ENCODE results near the gene MYLK4.

The MYLK4 gene

DNA sequence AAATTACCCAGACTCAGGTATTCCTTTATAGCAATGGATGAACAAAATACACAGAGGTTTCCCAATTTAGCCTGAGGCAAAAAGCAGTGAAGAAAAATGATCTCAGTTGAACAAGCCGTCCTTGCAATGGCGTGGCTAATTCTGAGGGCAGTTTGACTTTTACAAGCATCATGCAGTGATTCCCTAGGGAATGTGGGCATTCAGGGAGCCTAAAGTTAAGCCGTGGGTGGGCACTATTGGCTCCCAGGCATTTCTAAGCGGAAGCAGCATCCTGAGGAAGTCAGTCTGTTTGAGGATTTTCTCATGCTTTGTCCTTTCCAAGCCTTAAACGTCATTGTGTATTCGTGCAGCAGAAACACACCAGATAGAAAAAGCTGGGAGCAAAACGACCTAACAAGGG is 133.9 kb downstream of the MYLK4 start:
- Histone ChIP-seq H3K4me2 (ENCODE audit: low read length) (no peak overlapping the region), H3K14ac (ENCODE audit: low read length) (no peak overlapping the region), H3K4me3 (ENCODE audit: low read depth, low read length) (no peak overlapping the region), H3K27ac (ENCODE audit: low read depth, low read length) (no peak overlapping the region), H3K27me3 (ENCODE audit: insufficient read depth, low read length) (no peaks in the 10 kb centered on the region), H3K79me1 (ENCODE audit: low read length) (no peaks in the 10 kb centered on the region), H3K18ac (ENCODE audit: low read length) (no peak overlapping the region), H2BK5ac (ENCODE audit: low read depth, low read length, poor library complexity) (no peak overlapping the region), H3K23ac (ENCODE audit: low read length) (no peak overlapping the region), H3K4ac (ENCODE audit: low read depth, low read length) (no peak overlapping the region), H2AFZ (ENCODE audit: insufficient read depth, low read length, poor library complexity) (no peak overlapping the region), H4K8ac (ENCODE audit: low read depth, low read length) (no peak overlapping the region), H3K79me2 (ENCODE audit: control insufficient read depth, insufficient read depth, low read length, poor library complexity) (no peaks in the 10 kb centered on the region), H2BK120ac (ENCODE audit: insufficient read depth, low read length, poor library complexity) (no peak overlapping the region), H3K9me3 (ENCODE audit: insufficient read depth, low read depth, low read length) (no peaks in the 10 kb centered on the region), H4K91ac (ENCODE audit: low read depth, low read length) (no peak overlapping the region), H2AK5ac (ENCODE audit: low read length) (no peak overlapping the region), H3K4me1 (ENCODE audit: control insufficient read depth in 1 of 2, insufficient read depth in 2 of 2, low read length in 2 of 2) (no peaks in the 10 kb centered on the region), H3K9ac (ENCODE audit: low read length) (no peak overlapping the region), H4K12ac (ENCODE audit: low read depth, low read length) (no peak overlapping the region), H2BK12ac (ENCODE audit: low read length) (no peak overlapping the region), H3K36me3 (ENCODE audit: control insufficient read depth in 1 of 2, insufficient read depth in 2 of 2, low read length in 2 of 2) (no peaks in the 10 kb centered on the region)
- peak in 1 of 2 donors; percentile 69 for DNase-seq
- WGBS (ENCODE audit: extremely low coverage, insufficient coverage, insufficient read length), result no CpG with 5 or more reads among the region's 7 CpGs

DNA sequence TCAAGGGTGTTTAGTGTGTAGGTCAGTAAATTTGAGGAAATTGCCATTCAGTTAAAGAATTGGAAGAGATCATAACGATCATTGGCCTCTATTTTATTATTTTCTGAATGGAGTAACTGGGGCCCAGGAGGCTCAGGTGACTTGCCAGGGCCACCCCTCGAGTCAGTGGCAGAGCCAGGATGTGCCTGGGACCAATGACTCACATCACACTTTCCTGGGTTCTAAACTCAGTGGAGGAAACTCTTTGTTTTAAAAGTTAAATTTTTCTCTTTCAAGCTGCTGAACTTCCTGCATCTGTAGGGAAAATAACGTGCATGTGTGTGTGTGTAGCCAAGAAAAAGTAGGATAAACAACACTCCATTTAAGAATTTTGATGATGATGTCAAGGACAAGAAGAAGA is 135.5 kb downstream of the MYLK4 start:
- Histone ChIP-seq H3K79me1 (ENCODE audit: low read length) (no peaks in the 10 kb centered on the region), H2AFZ (ENCODE audit: insufficient read depth, low read length, poor library complexity) (no peak overlapping the region), H3K9me3 (ENCODE audit: insufficient read depth, low read depth, low read length) (no peaks in the 10 kb centered on the region), H2AK5ac (ENCODE audit: low read length) (no peak overlapping the region), H2BK120ac (ENCODE audit: insufficient read depth, low read length, poor library complexity) (no peak overlapping the region), H3K4ac (ENCODE audit: low read depth, low read length) (no peak overlapping the region), H3K27ac (ENCODE audit: low read depth, low read length) (no peak overlapping the region), H3K14ac (ENCODE audit: low read length) (no peak overlapping the region), H2BK12ac (ENCODE audit: low read length) (no peak overlapping the region), H3K4me1 (ENCODE audit: control insufficient read depth in 1 of 2, insufficient read depth in 2 of 2, low read length in 2 of 2) (no peaks in the 10 kb centered on the region), H4K91ac (ENCODE audit: low read depth, low read length) (no peak overlapping the region), H3K36me3 (ENCODE audit: control insufficient read depth in 1 of 2, insufficient read depth in 2 of 2, low read length in 2 of 2) (no peaks in the 10 kb centered on the region), H3K4me3 (ENCODE audit: low read depth, low read length) (no peak overlapping the region), H3K9ac (ENCODE audit: low read length) (no peak overlapping the region), H4K8ac (ENCODE audit: low read depth, low read length) (no peak overlapping the region), H3K27me3 (ENCODE audit: insufficient read depth, low read length) (no peaks in the 10 kb centered on the region), H3K18ac (ENCODE audit: low read length) (no peak overlapping the region), H3K4me2 (ENCODE audit: low read length) (no peak overlapping the region), H4K12ac (ENCODE audit: low read depth, low read length) (no peak overlapping the region), H3K23ac (ENCODE audit: low read length) (no peak overlapping the region), H3K79me2 (ENCODE audit: control insufficient read depth, insufficient read depth, low read length, poor library complexity) (no peaks in the 10 kb centered on the region), H2BK5ac (ENCODE audit: low read depth, low read length, poor library complexity) (no peak overlapping the region)
- DNase-seq, result no peak
- no CpG with 5 or more reads among the region's 3 CpGs for WGBS (ENCODE audit: extremely low coverage, insufficient coverage, insufficient read length)

DNA sequence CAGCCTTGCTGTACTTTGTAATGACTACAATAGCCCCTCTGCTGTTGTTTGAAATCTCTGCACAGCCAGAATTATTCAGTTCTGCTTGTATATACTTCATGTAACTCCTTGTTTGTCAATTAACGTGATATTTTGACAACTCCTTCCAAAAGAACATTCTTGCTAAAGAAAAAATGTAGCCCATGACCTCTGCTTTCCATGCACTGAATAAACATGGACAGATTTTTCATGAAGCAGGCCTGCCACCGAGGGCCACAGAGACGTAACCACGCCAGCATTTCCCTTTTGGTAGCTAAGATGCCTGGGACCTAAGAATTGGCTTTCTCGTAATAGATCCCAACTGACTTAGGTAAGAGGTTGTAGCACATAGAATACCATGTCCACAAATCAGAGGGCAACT is 135.9 kb downstream of the MYLK4 start:
- Histone ChIP-seq H3K4ac (ENCODE audit: low read depth, low read length) (no peak overlapping the region), H3K23ac (ENCODE audit: low read length) (no peak overlapping the region), H3K27ac (ENCODE audit: low read depth, low read length) (no peak overlapping the region), H2BK12ac (ENCODE audit: low read length) (no peak overlapping the region), H4K12ac (ENCODE audit: low read depth, low read length) (no peak overlapping the region), H3K79me2 (ENCODE audit: control insufficient read depth, insufficient read depth, low read length, poor library complexity) (no peaks in the 10 kb centered on the region), H3K9ac (ENCODE audit: low read length) (no peak overlapping the region), H3K4me3 (ENCODE audit: low read depth, low read length) (no peak overlapping the region), H3K9me3 (ENCODE audit: insufficient read depth, low read depth, low read length) (no peaks in the 10 kb centered on the region), H3K79me1 (ENCODE audit: low read length) (no peaks in the 10 kb centered on the region), H2AFZ (ENCODE audit: insufficient read depth, low read length, poor library complexity) (no peak overlapping the region), H3K4me1 (ENCODE audit: control insufficient read depth in 1 of 2, insufficient read depth in 2 of 2, low read length in 2 of 2) (no peaks in the 10 kb centered on the region), H4K8ac (ENCODE audit: low read depth, low read length) (no peak overlapping the region), H2AK5ac (ENCODE audit: low read length) (no peak overlapping the region), H3K27me3 (ENCODE audit: insufficient read depth, low read length) (no peaks in the 10 kb centered on the region), H3K4me2 (ENCODE audit: low read length) (no peak overlapping the region), H3K18ac (ENCODE audit: low read length) (no peak overlapping the region), H2BK120ac (ENCODE audit: insufficient read depth, low read length, poor library complexity) (no peak overlapping the region), H2BK5ac (ENCODE audit: low read depth, low read length, poor library complexity) (no peak overlapping the region), H3K14ac (ENCODE audit: low read length) (no peak overlapping the region), H3K36me3 (ENCODE audit: control insufficient read depth in 1 of 2, insufficient read depth in 2 of 2, low read length in 2 of 2) (no peaks in the 10 kb centered on the region), H4K91ac (ENCODE audit: low read depth, low read length) (no peak overlapping the region)
- WGBS (ENCODE audit: extremely low coverage, insufficient coverage, insufficient read length), result no CpG with 5 or more reads among the region's 5 CpGs
- DNase-seq, result no peak

DNA sequence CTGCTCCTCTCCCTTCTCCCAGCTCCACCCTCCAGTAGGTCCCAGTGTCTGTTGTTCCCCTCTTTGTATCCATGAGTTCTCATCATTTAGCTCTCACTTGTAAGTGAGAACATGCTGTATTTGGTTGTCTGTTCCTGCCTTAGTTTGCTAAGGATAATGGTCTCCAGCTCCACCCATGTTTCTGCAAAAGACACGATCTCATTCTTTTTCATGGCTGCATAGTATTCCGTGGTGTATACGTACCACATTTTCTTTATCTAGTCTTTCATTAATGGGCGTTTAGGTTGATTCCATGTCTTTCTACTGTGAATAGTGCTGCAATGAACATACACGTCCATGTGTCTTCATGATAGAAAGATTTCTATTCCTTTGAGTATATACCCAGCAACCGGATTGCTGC is 136.6 kb downstream of the MYLK4 start:
- Histone ChIP-seq H3K14ac (ENCODE audit: low read length) (no peak overlapping the region), H3K18ac (ENCODE audit: low read length) (no peak overlapping the region), H3K9ac (ENCODE audit: low read length) (no peak overlapping the region), H2BK12ac (ENCODE audit: low read length) (no peak overlapping the region), H4K91ac (ENCODE audit: low read depth, low read length) (no peak overlapping the region), H2AK5ac (ENCODE audit: low read length) (no peak overlapping the region), H3K4ac (ENCODE audit: low read depth, low read length) (no peak overlapping the region), H3K36me3 (ENCODE audit: control insufficient read depth in 1 of 2, insufficient read depth in 2 of 2, low read length in 2 of 2) (no peaks in the 10 kb centered on the region), H3K27ac (ENCODE audit: low read depth, low read length) (no peak overlapping the region), H3K23ac (ENCODE audit: low read length) (no peak overlapping the region), H3K9me3 (ENCODE audit: insufficient read depth, low read depth, low read length) (no peaks in the 10 kb centered on the region), H3K4me1 (ENCODE audit: control insufficient read depth in 1 of 2, insufficient read depth in 2 of 2, low read length in 2 of 2) (no peaks in the 10 kb centered on the region), H3K79me2 (ENCODE audit: control insufficient read depth, insufficient read depth, low read length, poor library complexity) (no peaks in the 10 kb centered on the region), H3K4me2 (ENCODE audit: low read length) (no peak overlapping the region), H2BK5ac (ENCODE audit: low read depth, low read length, poor library complexity) (no peak overlapping the region), H2BK120ac (ENCODE audit: insufficient read depth, low read length, poor library complexity) (no peak overlapping the region), H3K4me3 (ENCODE audit: low read depth, low read length) (no peak overlapping the region), H4K12ac (ENCODE audit: low read depth, low read length) (no peak overlapping the region), H3K79me1 (ENCODE audit: low read length) (no peaks in the 10 kb centered on the region), H3K27me3 (ENCODE audit: insufficient read depth, low read length) (no peaks in the 10 kb centered on the region), H2AFZ (ENCODE audit: insufficient read depth, low read length, poor library complexity) (no peak overlapping the region), H4K8ac (ENCODE audit: low read depth, low read length) (no peak overlapping the region)
- DNase-seq, result no peak
- no CpG with 5 or more reads among the region's 6 CpGs for WGBS (ENCODE audit: extremely low coverage, insufficient coverage, insufficient read length)

All from trophoblast cell (in vitro differentiated cells and primary cell).